ENCODE results near the gene TIMM13. TPM values are rescaled to one million over a fixed set of nuclear protein-coding genes. Genes with fewer than 3 reads are reported as not detected.

TIMM13 gene
- total and polyA plus RNA-seq, 2 of the 8 experiments (the other 6 are each of a cell fraction or from before 2014, with no cell fraction given): 270 to 275 TPM

GRCh38 chr19:2415281-2415972, 12.0 kb downstream of the TIMM13 start (continued):
- TF ChIP-seq CTBP2 (IDR thresholded peaks at IDR 0.05; ENCODE audit: borderline replicate concordance, insufficient read depth, insufficient read length, low read length): no peak
- TF ChIP-seq RNF2 (IDR thresholded peaks at IDR 0.05; ENCODE audit: borderline replicate concordance, low read depth, low read length, missing control alignments, poor library complexity, severe bottlenecking): no peak
- TF ChIP-seq CBX8 (IDR thresholded peaks at IDR 0.05; ENCODE audit: borderline replicate concordance, low read depth, low read length): no peak
- no peak for TF ChIP-seq TAF1 (IDR thresholded peaks at IDR 0.05; ENCODE audit: low read depth, low read length)
- TF ChIP-seq BACH1 (IDR thresholded peaks at IDR 0.05; ENCODE audit: low read length): no peak

All from H1 (cell line).